GM23338 (cell line): ENCODE results near the gene MAGEB3. TPM values are rescaled to one million over a fixed set of nuclear protein-coding genes. Genes with fewer than 3 reads are reported as not detected.

Experiments used
- CREB1 ChIP-seq: fragments of 250-450 bp; sonication (Bioruptor Pico); IDR thresholded peaks from 2 replicates; pipeline ENCODE4 v1.5.0; 2020; ENCODE audit warnings: low read depth, mild to moderate bottlenecking, moderate library complexity
- ETS1 ChIP-seq: IDR thresholded peaks from 2 replicates; pipeline ENCODE4 v1.6.1; 2016; ENCODE audit warnings: antibody characterized with exemption
- STAT1 ChIP-seq: IDR thresholded peaks from one replicate; pipeline ENCODE4 v1.6.1; 2016; ENCODE audit warnings: antibody characterized with exemption; ENCODE audit not compliant: unreplicated experiment
- ZNF114 ChIP-seq: fragments of 250-450 bp; sonication (Bioruptor Pico); IDR thresholded peaks from 2 replicates; pipeline ENCODE4 v1.5.0; 2020; ENCODE audit warnings: mild to moderate bottlenecking, moderate library complexity
- polyA plus RNA-seq: library from polyadenylated mRNA; unstranded; fragments of >200 nt; fragmentation: Nextera tagmentation; extraction: Ambion mirVana; gene quantifications from 2 replicates; pipeline ENCODE4 v1.2.1, GENCODE V29; 2016
- total RNA-seq: library from RNA; depleted of rRNA; stranded (reverse); fragments of >200 nt; shearing (Covaris generic); gene quantifications from 2 replicates; pipeline ENCODE4 v1.2.3, GENCODE V29; 2014
- TF ChIP-seq, protein P1 (sequence below): fragments of 250-450 bp; sonication (Bioruptor Pico); IDR thresholded peaks from 2 replicates; pipeline ENCODE4 v1.5.0; 2020; ENCODE audit warnings: mild to moderate bottlenecking, moderate library complexity
- TF ChIP-seq, protein P2 (sequence below): IDR thresholded peaks from one replicate; pipeline ENCODE4 v1.6.1; 2018; ENCODE audit warnings: antibody characterized with exemption; ENCODE audit not compliant: unreplicated experiment

The MAGEB3 gene
- total and polyA plus RNA-seq, 2 experiments from 2014 or later, result not detected

DNA sequence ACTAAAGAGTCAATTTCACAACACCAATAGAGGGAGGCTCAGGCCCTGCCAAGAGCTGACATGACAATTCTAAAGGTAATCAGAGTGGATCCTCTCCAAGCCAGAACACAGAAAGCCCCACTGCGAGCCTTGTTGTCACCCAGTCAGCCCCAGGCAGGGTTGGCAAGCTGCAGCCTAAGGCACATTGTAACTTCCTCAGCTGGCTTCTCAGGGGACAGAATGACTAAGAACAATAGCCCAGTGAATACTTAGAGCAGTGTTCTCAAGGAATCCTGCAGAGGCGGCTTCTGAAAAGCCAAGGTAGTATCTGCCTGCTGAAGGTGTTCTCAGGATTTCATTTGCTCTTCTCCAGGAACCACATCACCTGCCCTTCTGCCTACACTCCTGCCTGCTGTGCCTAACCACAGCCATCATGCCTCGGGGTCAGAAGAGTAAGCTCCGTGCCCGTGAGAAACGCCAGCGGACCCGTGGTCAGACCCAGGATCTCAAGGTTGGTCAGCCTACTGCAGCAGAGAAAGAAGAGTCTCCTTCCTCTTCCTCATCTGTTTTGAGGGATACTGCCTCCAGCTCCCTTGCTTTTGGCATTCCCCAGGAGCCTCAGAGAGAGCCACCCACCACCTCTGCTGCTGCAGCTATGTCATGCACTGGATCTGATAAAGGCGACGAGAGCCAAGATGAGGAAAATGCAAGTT is 11.4 kb downstream of the MAGEB3 start, which contains the start of gene MAGEB4 (continued):
- TF ChIP-seq, protein P1, sequence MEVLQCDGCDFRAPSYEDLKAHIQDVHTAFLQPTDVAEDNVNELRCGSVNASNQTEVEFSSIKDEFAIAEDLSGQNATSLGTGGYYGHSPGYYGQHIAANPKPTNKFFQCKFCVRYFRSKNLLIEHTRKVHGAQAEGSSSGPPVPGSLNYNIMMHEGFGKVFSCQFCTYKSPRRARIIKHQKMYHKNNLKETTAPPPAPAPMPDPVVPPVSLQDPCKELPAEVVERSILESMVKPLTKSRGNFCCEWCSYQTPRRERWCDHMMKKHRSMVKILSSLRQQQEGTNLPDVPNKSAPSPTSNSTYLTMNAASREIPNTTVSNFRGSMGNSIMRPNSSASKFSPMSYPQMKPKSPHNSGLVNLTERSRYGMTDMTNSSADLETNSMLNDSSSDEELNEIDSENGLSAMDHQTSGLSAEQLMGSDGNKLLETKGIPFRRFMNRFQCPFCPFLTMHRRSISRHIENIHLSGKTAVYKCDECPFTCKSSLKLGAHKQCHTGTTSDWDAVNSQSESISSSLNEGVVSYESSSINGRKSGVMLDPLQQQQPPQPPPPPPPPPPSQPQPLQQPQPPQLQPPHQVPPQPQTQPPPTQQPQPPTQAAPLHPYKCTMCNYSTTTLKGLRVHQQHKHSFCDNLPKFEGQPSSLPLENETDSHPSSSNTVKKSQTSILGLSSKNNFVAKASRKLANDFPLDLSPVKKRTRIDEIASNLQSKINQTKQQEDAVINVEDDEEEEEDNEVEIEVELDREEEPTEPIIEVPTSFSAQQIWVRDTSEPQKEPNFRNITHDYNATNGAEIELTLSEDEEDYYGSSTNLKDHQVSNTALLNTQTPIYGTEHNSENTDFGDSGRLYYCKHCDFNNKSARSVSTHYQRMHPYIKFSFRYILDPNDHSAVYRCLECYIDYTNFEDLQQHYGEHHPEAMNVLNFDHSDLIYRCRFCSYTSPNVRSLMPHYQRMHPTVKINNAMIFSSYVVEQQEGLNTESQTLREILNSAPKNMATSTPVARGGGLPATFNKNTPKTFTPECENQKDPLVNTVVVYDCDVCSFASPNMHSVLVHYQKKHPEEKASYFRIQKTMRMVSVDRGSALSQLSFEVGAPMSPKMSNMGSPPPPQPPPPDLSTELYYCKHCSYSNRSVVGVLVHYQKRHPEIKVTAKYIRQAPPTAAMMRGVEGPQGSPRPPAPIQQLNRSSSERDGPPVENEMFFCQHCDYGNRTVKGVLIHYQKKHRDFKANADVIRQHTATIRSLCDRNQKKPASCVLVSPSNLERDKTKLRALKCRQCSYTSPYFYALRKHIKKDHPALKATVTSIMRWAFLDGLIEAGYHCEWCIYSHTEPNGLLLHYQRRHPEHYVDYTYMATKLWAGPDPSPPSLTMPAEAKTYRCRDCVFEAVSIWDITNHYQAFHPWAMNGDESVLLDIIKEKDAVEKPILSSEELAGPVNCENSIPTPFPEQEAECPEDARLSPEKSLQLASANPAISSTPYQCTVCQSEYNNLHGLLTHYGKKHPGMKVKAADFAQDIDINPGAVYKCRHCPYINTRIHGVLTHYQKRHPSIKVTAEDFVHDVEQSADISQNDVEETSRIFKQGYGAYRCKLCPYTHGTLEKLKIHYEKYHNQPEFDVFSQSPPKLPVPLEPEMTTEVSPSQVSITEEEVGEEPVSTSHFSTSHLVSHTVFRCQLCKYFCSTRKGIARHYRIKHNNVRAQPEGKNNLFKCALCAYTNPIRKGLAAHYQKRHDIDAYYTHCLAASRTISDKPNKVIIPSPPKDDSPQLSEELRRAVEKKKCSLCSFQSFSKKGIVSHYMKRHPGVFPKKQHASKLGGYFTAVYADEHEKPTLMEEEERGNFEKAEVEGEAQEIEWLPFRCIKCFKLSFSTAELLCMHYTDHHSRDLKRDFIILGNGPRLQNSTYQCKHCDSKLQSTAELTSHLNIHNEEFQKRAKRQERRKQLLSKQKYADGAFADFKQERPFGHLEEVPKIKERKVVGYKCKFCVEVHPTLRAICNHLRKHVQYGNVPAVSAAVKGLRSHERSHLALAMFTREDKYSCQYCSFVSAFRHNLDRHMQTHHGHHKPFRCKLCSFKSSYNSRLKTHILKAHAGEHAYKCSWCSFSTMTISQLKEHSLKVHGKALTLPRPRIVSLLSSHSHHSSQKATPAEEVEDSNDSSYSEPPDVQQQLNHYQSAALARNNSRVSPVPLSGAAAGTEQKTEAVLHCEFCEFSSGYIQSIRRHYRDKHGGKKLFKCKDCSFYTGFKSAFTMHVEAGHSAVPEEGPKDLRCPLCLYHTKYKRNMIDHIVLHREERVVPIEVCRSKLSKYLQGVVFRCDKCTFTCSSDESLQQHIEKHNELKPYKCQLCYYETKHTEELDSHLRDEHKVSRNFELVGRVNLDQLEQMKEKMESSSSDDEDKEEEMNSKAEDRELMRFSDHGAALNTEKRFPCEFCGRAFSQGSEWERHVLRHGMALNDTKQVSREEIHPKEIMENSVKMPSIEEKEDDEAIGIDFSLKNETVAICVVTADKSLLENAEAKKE (CRISPR knock-in tag), result no peak
- TF ChIP-seq, protein P2, sequence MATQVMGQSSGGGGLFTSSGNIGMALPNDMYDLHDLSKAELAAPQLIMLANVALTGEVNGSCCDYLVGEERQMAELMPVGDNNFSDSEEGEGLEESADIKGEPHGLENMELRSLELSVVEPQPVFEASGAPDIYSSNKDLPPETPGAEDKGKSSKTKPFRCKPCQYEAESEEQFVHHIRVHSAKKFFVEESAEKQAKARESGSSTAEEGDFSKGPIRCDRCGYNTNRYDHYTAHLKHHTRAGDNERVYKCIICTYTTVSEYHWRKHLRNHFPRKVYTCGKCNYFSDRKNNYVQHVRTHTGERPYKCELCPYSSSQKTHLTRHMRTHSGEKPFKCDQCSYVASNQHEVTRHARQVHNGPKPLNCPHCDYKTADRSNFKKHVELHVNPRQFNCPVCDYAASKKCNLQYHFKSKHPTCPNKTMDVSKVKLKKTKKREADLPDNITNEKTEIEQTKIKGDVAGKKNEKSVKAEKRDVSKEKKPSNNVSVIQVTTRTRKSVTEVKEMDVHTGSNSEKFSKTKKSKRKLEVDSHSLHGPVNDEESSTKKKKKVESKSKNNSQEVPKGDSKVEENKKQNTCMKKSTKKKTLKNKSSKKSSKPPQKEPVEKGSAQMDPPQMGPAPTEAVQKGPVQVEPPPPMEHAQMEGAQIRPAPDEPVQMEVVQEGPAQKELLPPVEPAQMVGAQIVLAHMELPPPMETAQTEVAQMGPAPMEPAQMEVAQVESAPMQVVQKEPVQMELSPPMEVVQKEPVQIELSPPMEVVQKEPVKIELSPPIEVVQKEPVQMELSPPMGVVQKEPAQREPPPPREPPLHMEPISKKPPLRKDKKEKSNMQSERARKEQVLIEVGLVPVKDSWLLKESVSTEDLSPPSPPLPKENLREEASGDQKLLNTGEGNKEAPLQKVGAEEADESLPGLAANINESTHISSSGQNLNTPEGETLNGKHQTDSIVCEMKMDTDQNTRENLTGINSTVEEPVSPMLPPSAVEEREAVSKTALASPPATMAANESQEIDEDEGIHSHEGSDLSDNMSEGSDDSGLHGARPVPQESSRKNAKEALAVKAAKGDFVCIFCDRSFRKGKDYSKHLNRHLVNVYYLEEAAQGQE, result no peak
- TF ChIP-seq ZNF114 (CRISPR knock-in tag) (no peak), CREB1 (CRISPR knock-in tag) (no peak), STAT1 (no peak), ETS1 (no peak)
